ENCODE measurements around the gene DNER.

GRCh38 chr2:229666811-229667210, 47.5 kb downstream of the DNER start:
- no peak for TF ChIP-seq CTCF (conservative IDR thresholded peaks at IDR 0.05)
- TF ChIP-seq EZH2 (IDR thresholded peaks at IDR 0.05; ENCODE audit: low read depth), result no peak
